ENCODE data around the gene CES2.
"Not testable (repeated sequence)": the region's sequence is repeated elsewhere in the genome, so short reads cannot be mapped to it uniquely, and the experiment has no call there.

Gene CES2

DNA sequence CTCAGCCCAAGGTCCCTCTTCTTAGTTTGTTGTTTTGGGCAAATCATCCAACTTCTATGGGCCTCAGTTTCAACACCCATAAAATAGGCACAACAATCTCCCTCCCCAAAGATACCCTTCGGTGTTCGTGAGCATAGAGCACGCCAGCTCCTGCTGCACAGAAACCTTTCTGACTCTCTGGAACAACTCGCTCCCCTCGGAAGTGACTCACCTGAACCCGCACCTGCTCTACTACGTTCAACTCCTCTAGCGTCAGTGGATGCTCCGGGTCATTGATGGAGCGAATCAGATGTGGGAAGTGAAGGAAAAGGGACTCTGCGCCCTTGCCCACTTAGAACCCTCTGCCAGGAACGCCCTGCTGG, 1.6 kb upstream of the CES2 start:
- no peak for DNase-seq (ENCODE audit: low read depth, low spot score)
- Histone ChIP-seq H3K9me3 (ENCODE audit: low read depth, low read length) (no peaks in the 10 kb centered on the region), H3K4me3 (peak overlapping the region; percentile 85), H3K27ac (no peak overlapping the region), H3K9ac (ENCODE audit: insufficient read length) (peak overlapping the region; percentile 85), H3K36me3 (ENCODE audit: insufficient read depth, low read length) (no peaks in the 10 kb centered on the region)
- TF ChIP-seq FOXP2 (optimal IDR thresholded peaks at IDR 0.05; ENCODE audit: control extremely low read depth, extremely low read length, insufficient read depth) (no peak), POLR2AphosphoS5 (IDR thresholded peaks at IDR 0.05; ENCODE audit: borderline replicate concordance, low read depth, low read length) (no peak)

DNA sequence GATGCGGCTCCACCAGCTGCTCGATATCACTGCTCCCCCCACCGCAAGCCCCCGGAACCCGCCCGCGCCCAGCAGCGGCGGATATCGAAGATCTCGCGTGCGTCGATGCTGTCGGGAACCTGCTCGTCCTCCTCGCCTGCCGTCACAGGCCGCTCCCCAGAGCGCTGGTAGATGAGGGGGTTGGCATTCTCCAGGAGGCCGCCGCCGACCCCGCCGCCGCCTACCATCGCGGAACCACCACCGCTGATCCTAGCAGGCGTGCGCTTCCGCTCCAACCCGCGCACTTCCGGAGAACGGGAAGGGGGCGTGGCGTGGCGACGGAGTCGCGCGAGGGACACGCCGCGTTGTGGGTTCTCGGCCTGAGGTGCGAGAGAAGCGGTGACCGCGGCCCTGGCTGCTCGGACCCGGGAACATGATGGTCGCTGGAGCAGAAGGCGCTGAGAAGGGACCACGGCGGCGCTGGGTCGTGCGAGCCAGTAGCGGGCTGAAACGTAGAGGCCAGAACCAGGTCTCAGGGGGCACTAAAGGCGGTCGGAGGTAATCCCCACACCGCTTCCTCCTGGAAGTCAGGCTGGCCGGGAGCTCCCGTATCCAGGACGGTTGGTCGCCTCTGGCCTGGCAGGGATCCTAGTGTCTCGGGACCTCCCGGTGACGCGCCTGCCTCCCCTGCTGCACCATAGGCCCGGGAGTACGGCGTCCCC, 1.0 kb upstream of the CES2 start, which contains the start of gene CIAO2B:
TSS of gene CIAO2B (minus strand) at position 265 of the 701 bp plus-strand sequence. CDS start at position 227, 38 bp downstream.
- TF ChIP-seq POLR2AphosphoS5 (IDR thresholded peaks at IDR 0.05; ENCODE audit: borderline replicate concordance, low read depth, low read length) (peak; percentile 83), FOXP2 (optimal IDR thresholded peaks at IDR 0.05; ENCODE audit: control extremely low read depth, extremely low read length, insufficient read depth) (no peak)
- H3K9ac ChIP-seq (ENCODE audit: insufficient read length) = peak within 1 kb of the TSS; percentile 85
- H3K9me3 ChIP-seq (ENCODE audit: low read depth, low read length) = no peaks in the 10 kb centered on the region
- H3K4me3 ChIP-seq = peak within 1 kb of the TSS; percentile 85
- DNase-seq (ENCODE audit: low read depth, low spot score) = no peak
- H3K36me3 ChIP-seq (ENCODE audit: insufficient read depth, low read length) = no peaks in the 10 kb centered on the region; the same call in 1 of the 2 replicates
- no peak within 1 kb of the TSS for H3K27ac ChIP-seq

DNA sequence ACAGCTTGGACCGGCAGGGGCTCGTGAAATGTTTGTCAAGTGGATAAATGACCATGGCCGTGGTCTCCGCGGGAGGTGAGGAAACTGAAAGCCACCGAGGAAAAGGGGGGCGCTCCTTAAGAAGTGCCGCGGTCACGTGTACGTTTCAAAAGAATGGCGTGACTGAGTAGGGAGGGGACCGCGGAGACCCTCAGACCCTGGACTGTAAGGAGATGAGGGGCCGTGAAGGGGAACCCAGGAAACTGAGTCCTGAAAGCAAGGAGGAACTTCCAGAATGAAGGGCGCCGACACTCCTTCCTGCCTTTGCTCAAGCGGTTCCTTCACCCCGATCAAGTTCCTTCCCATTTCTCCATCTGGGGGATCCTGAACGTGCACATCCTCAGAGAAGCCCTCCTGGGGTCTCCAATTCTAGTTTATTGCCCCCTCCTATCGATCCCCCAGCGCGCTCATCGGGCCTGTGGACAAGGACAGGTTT, 440 bp upstream of the CES2 start:
- Histone ChIP-seq H3K4me3 (peak overlapping the region; percentile 85), H3K9ac (ENCODE audit: insufficient read length) (peak overlapping the region; percentile 85)
- H3K36me3 ChIP-seq (ENCODE audit: insufficient read depth, low read length); DNase-seq (ENCODE audit: low read depth, low spot score); H3K27ac ChIP-seq; H3K9me3 ChIP-seq (ENCODE audit: low read depth, low read length): not testable (repeated sequence)

DNA sequence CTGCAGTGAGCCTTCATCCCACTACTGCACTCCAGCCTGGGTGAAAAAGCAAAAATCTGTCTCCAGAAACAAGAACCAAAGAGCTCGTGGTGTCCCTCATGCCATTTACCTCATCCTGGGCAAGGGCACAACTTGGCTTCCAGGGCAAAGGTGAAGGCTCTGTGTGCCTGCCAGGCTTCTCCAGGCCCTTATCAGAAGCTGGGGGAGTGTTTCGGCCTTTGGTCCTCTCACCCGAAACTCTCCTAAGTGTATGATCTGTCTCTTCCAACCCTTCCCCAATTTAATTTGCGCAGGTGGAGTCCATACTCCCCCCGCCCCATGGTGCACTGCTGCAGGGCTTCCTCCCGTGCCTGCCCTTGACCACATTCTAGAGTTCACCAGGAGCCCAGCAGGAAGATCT, 1.1 kb downstream of the CES2 start:
- H3K9ac ChIP-seq (ENCODE audit: insufficient read length) = no peak overlapping the region

DNA sequence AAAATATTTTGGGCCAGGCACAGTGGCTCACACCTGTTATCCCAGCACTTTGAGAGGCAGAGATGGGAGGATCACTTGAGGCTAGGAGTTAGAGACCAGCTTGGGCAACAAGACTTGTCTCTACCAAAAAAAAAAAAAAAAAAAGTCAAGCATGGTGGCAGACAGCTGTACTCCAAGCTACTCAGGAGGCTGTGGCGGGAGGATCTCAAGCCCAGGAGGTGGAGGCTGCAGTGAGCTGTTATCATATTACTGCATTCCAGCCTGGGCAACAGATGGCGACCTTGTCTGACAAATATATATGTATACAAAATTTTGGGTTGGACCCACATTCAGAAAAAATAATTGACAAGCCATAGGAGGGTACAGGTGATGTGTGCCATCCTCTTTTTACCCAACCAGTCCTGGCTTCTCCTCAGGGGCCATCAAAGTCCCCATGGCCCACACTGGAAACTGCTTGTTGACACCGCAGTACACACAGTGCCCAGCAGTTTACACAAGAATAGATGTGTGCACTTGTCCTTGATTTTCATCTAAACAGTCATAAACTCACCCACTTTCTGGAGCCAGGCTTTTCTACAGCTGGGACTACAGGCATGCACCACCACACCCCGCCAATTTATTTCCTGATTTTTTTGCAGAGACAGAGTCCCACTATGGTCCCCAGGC, 1.7 kb downstream of the CES2 start:
- H3K9ac ChIP-seq (ENCODE audit: insufficient read length) = no peak overlapping the region
- no peak for DNase-seq (ENCODE audit: low read depth, low spot score)
- no peak overlapping the region for H3K27ac ChIP-seq
- TF ChIP-seq EZH2 (IDR thresholded peaks at IDR 0.05) (no peak), FOXP2 (optimal IDR thresholded peaks at IDR 0.05; ENCODE audit: control extremely low read depth, extremely low read length, insufficient read depth) (no peak), POLR2AphosphoS5 (IDR thresholded peaks at IDR 0.05; ENCODE audit: borderline replicate concordance, low read depth, low read length) (no peak)
- no peaks in the 10 kb centered on the region; the same call in 1 of the 2 replicates for H3K36me3 ChIP-seq (ENCODE audit: insufficient read depth, low read length)
- H3K4me3 ChIP-seq = no peak overlapping the region
- no peaks in the 10 kb centered on the region for H3K9me3 ChIP-seq (ENCODE audit: low read depth, low read length)

More for the DNA sequence above, 1.1 kb downstream of the CES2 start:
- TF ChIP-seq POLR2AphosphoS5 (IDR thresholded peaks at IDR 0.05; ENCODE audit: borderline replicate concordance, low read depth, low read length) = no peak
- TF ChIP-seq EZH2 (IDR thresholded peaks at IDR 0.05) = no peak
- no peak for TF ChIP-seq FOXP2 (optimal IDR thresholded peaks at IDR 0.05; ENCODE audit: control extremely low read depth, extremely low read length, insufficient read depth)
- H3K36me3 ChIP-seq (ENCODE audit: insufficient read depth, low read length) = no peaks in the 10 kb centered on the region; the same call in 1 of the 2 replicates
- no peak overlapping the region for H3K27ac ChIP-seq
- H3K9me3 ChIP-seq (ENCODE audit: low read depth, low read length) = no peaks in the 10 kb centered on the region
- no peak overlapping the region for H3K4me3 ChIP-seq
- no peak for DNase-seq (ENCODE audit: low read depth, low spot score)

DNA sequence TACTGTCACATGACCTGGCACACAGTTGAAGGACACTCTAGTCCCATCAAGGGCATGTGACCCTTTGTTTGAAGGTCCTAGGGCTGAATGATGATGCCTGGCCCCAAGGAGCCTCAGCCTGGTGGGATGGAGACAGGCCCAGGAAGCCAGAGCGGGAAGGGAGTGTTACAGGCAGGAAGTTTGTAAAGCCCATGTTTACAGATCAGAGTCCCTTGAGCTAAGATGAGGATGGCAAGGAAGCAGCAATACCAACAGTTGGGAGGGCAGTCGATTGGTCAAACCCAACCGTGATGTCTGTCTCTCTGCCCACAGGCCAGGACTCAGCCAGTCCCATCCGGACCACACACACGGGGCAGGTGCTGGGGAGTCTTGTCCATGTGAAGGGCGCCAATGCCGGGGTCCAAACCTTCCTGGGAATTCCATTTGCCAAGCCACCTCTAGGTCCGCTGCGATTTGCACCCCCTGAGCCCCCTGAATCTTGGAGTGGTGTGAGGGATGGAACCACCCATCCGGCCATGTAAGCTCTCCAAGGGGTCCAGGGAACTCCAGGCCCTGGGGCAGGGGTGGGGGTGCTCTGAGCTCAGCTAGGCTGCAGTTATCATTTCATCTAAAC, 2.5 kb downstream of the CES2 start:
- Histone ChIP-seq H3K9ac (ENCODE audit: insufficient read length) (no peak overlapping the region), H3K36me3 (ENCODE audit: insufficient read depth, low read length) (no peaks in the 10 kb centered on the region; the same call in 1 of the 2 replicates), H3K27ac (no peak overlapping the region), H3K4me3 (no peak overlapping the region), H3K9me3 (ENCODE audit: low read depth, low read length) (no peaks in the 10 kb centered on the region)
- TF ChIP-seq POLR2AphosphoS5 (IDR thresholded peaks at IDR 0.05; ENCODE audit: borderline replicate concordance, low read depth, low read length) (no peak), EZH2 (IDR thresholded peaks at IDR 0.05) (no peak), FOXP2 (optimal IDR thresholded peaks at IDR 0.05; ENCODE audit: control extremely low read depth, extremely low read length, insufficient read depth) (no peak)
- no peak for DNase-seq (ENCODE audit: low read depth, low spot score)

DNA sequence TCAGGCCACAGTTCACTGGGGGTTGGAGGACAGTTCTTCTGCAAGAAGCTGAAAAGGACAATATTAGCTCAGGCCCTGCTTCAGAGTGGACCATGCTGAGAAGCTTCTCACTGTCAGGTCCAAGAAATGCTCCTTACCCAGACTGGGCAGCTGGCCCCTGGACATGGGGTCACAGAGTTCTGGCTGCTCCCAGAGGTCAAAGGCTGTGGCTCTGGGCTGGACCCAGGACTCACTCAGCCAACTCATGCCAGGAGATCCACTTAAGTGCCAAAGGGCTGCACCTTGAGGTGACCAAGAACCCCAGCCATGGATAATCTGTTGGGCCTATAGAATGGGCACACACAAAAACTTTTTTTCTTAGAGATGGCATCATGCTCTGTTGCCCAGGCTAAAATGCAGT, 4.0 kb downstream of the CES2 start:
- TF ChIP-seq FOXP2 (optimal IDR thresholded peaks at IDR 0.05; ENCODE audit: control extremely low read depth, extremely low read length, insufficient read depth) (no peak), EZH2 (IDR thresholded peaks at IDR 0.05) (no peak), POLR2AphosphoS5 (IDR thresholded peaks at IDR 0.05; ENCODE audit: borderline replicate concordance, low read depth, low read length) (no peak)
- Histone ChIP-seq H3K27ac (no peak overlapping the region), H3K9ac (ENCODE audit: insufficient read length) (no peak overlapping the region), H3K9me3 (ENCODE audit: low read depth, low read length) (no peaks in the 10 kb centered on the region), H3K4me3 (no peak overlapping the region), H3K36me3 (ENCODE audit: insufficient read depth, low read length) (no peaks in the 10 kb centered on the region; the same call in 1 of the 2 replicates)
- no peak for DNase-seq (ENCODE audit: low read depth, low spot score)

DNA sequence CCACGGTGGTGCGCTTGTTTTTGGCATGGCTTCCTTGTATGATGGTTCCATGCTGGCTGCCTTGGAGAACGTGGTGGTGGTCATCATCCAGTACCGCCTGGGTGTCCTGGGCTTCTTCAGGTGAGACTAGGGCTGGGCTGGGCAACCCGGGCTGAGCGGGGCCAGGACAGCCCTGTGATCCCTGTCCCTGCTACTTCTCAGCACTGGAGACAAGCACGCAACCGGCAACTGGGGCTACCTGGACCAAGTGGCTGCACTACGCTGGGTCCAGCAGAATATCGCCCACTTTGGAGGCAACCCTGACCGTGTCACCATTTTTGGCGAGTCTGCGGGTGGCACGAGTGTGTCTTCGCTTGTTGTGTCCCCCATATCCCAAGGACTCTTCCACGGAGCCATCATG, 4.9 kb downstream of the CES2 start:
- Histone ChIP-seq H3K9ac (ENCODE audit: insufficient read length) (no peak overlapping the region), H3K4me3 (no peak overlapping the region), H3K9me3 (ENCODE audit: low read depth, low read length) (no peaks in the 10 kb centered on the region), H3K36me3 (ENCODE audit: insufficient read depth, low read length) (no peaks in the 10 kb centered on the region; the same call in 1 of the 2 replicates), H3K27ac (no peak overlapping the region)
- TF ChIP-seq EZH2 (IDR thresholded peaks at IDR 0.05) (no peak), FOXP2 (optimal IDR thresholded peaks at IDR 0.05; ENCODE audit: control extremely low read depth, extremely low read length, insufficient read depth) (no peak)
- no peak for DNase-seq (ENCODE audit: low read depth, low spot score)

Data from SK-N-MC (cell line).